Upper lobe of left lung (tissue), 6 donors: ENCODE data around the gene VAV2. TPM values are rescaled to one million over a fixed set of nuclear protein-coding genes. Genes with fewer than 3 reads are reported as not detected.
"Not testable (repeated sequence)": the region's sequence is repeated elsewhere in the genome, so short reads cannot be mapped to it uniquely, and the experiment has no call there.

Experiments used
- ATAC-seq, 2 donors: fragments of 200-7000 bp; cut with Tn5 transposase; one replicate each; pipeline ENCODE4 v1.9.1; 2022; ENCODE audit warnings: mild to moderate bottlenecking in 2 of 2, moderate library complexity in 2 of 2; ENCODE audit not compliant: low FRiP score in 2 of 2
- DNase-seq, 2 donors: peaks; one replicate each; pipeline ENCODE4 v3.0.0-alpha.2; 2019 to 2020
- H3K27ac ChIP-seq, 4 donors: fragments of 200-600 bp; sonication (generic); one replicate each; pipeline ENCODE4 v1.5.1; 2016 to 2019
- H3K27me3 ChIP-seq, 4 donors: fragments of 200-600 bp; sonication (generic); one replicate each; pipeline ENCODE4 v1.5.1; 2017 to 2019
- H3K36me3 ChIP-seq, 4 donors: fragments of 200-600 bp; sonication (generic); one replicate each; pipeline ENCODE4 v1.5.1; 2016 to 2019
- H3K4me1 ChIP-seq, 4 donors: fragments of 200-600 bp; sonication (generic); one replicate each; pipeline ENCODE4 v1.5.1; 2018 to 2019
- H3K4me3 ChIP-seq, 4 donors: fragments of 200-600 bp; sonication (generic); one replicate each; pipeline ENCODE4 v1.5.1; 2017 to 2019; ENCODE audit warnings: mild to moderate bottlenecking in 2 of 4, moderate library complexity in 1 of 4
- H3K9me3 ChIP-seq, 4 donors: fragments of 200-600 bp; sonication (generic); one replicate each; pipeline ENCODE4 v1.5.1; 2018 to 2019
- EP300 ChIP-seq, 4 donors: sonication (generic); formaldehyde crosslinking; IDR thresholded peaks; one replicate each; pipeline ENCODE4 v1.5.1; 2017; ENCODE audit warnings: antibody characterized with exemption in 4 of 4, control low read depth in 2 of 4
- POLR2A ChIP-seq, 4 donors: fragments of 450-650 bp; IDR thresholded peaks; one replicate each; pipeline ENCODE4 v1.5.1; 2016 to 2017; ENCODE audit warnings: antibody characterized with exemption in 4 of 4, mild to moderate bottlenecking in 2 of 4
- POLR2AphosphoS5 ChIP-seq, 2 donors: sonication (generic); formaldehyde crosslinking; IDR thresholded peaks; one replicate each; pipeline ENCODE4 v1.5.1; 2017; ENCODE audit warnings: antibody characterized with exemption in 2 of 2
- WGBS, 2 donors: methylation state at CpG; one replicate each; pipeline ENCODE4 v1.1.5; 2017 to 2018; 5-methylcytosine and 5-hydroxymethylcytosine counted together
- total RNA-seq, 6 donors: library from RNA; depleted of rRNA in 4 of 6; stranded (reverse); fragments of >200 nt in 4 of 6; gene quantifications; one replicate each; pipeline versions ENCODE4 v1.1.0 to v1.2.1, GENCODE V29; 2016 to 2021
- TF ChIP-seq, protein P1 (sequence below), 6 experiments: fragments of 450-650 bp in 4 of 6; fragments of 200-600 bp in 2 of 6; sonication (generic) in 2 of 6; IDR thresholded peaks; one replicate each; pipeline ENCODE4 v1.5.1; 2016 to 2019; ENCODE audit warnings: antibody characterized with exemption in 6 of 6
- donor health status: DM: no; HTN: no; CAD: no; lungs with moderate emphysema.
- donor health status: DM: no; HTN: yes; CAD: no; lungs with severe emphysema.

Gene VAV2
- total RNA-seq, 6 donors from 2014 or later: 12.0 to 38.8 (median 22.0) TPM

DNA sequence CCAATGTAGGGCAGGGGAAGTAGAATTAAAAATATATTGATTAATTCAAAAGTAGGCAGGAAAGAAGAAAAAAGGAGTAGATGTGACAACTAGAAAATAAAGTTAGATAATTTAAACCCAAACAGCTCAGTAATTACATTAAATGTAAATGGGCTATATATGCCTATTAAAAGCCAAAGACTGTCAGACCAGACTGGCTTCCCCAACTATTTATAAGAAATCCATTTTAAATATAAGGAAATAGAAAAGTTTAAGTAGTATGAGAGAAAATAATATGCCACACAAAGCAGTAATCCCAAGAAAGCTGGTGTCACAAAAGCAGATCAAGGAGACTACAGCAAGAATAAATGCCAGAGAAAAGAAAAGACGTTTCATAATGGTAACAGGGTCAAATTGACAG, 225.1 kb downstream of the VAV2 start:
- TF ChIP-seq EP300 (IDR thresholded peaks at IDR 0.05): no peak
- peaks cover 0 to 9% (median 7%) of the 10 kb centered on the region in 4 donors for H3K9me3 ChIP-seq
- H3K27me3 ChIP-seq: no peaks in the 10 kb centered on the region
- H3K4me3 ChIP-seq: no peak overlapping the region
- no peak overlapping the region for H3K27ac ChIP-seq
- ATAC-seq (no peak), DNase-seq (no peak)
- 90 to 92% methylated on average over 1 of the region's 1 CpG for WGBS, 2 donors
- no peaks in the 10 kb centered on the region for H3K4me1 ChIP-seq
- H3K36me3 ChIP-seq: peaks cover 0 to 72% (median 40%) of the 10 kb centered on the region in 4 donors

GRCh38 chr9:133766234-133766633, 225.9 kb downstream of the VAV2 start:
- not testable (repeated sequence) for H3K27me3 ChIP-seq, ATAC-seq, DNase-seq, H3K4me1 ChIP-seq, H3K9me3 ChIP-seq, H3K27ac ChIP-seq, H3K4me3 ChIP-seq
- WGBS, 2 donors: 83 to 92% methylated on average over 3 of the region's 3 CpGs
- peaks cover 0 to 64% (median 39%) of the 10 kb centered on the region in 4 donors for H3K36me3 ChIP-seq

- DNase-seq (peak; percentile 12 to 42), ATAC-seq (peak in 1 of 2 donors; percentile 28)
- 91 to 93% methylated on average over 17 to 26 of the region's 26 CpGs for WGBS, 2 donors
- Histone ChIP-seq H3K9me3 (peaks cover 0 to 9% (median 7%) of the 10 kb centered on the region in 4 donors), H3K4me3 (no peak overlapping the region), H3K27ac (no peak overlapping the region), H3K4me1 (no peaks in the 10 kb centered on the region), H3K27me3 (no peaks in the 10 kb centered on the region), H3K36me3 (peaks cover 0 to 40% (median 27%) of the 10 kb centered on the region in 4 donors)
- TF ChIP-seq, protein P1, sequence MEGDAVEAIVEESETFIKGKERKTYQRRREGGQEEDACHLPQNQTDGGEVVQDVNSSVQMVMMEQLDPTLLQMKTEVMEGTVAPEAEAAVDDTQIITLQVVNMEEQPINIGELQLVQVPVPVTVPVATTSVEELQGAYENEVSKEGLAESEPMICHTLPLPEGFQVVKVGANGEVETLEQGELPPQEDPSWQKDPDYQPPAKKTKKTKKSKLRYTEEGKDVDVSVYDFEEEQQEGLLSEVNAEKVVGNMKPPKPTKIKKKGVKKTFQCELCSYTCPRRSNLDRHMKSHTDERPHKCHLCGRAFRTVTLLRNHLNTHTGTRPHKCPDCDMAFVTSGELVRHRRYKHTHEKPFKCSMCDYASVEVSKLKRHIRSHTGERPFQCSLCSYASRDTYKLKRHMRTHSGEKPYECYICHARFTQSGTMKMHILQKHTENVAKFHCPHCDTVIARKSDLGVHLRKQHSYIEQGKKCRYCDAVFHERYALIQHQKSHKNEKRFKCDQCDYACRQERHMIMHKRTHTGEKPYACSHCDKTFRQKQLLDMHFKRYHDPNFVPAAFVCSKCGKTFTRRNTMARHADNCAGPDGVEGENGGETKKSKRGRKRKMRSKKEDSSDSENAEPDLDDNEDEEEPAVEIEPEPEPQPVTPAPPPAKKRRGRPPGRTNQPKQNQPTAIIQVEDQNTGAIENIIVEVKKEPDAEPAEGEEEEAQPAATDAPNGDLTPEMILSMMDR (IDR thresholded peaks at IDR 0.05): no peak
- TF ChIP-seq POLR2A (IDR thresholded peaks at IDR 0.05): no peak
- no peak for TF ChIP-seq POLR2AphosphoS5 (IDR thresholded peaks at IDR 0.05)
- no peak for TF ChIP-seq EP300 (IDR thresholded peaks at IDR 0.05)
Measured at GRCh38 chr9:133763272-133764183, 228.6 kb downstream of the VAV2 start.

DNA sequence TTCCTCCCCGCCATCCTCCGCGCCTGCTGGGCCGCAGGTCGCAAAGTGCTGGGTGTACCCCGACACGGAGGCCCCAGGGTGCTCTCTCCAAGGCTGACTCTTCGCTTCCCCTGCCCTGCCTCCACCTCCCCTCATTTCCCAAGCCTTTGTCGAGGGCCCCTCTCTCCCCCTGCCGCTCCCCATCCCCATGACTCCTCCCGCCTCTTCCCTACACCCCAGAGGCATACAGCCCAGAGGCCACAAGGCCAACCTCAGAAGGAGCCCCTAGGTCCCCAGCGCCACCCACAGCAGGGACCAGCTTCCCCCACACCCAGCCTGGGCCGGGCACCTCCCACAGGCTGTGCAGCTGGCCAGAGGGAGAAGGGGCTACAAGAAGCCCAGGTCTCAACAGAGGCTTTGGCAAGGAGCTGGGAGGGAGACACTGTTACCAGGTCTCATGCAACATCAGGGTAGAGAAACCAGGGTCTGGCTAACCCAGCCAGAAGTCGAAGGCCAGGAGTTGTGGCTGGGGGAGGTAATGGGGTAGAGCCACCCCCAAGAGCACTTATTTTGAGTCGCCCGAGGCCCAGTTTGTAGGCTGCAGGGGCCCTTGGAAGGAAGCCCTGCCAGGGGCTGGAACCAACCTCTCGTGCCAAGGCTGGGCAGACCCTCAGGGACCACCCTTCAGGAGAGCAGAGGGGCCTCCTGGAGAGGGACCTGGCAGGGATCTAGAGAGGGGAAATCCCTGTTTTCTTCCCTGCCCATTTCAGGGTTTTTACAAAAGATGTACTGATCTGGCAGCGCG, 229.4 kb downstream of the VAV2 start:
- Histone ChIP-seq H3K27ac (no peak overlapping the region), H3K9me3 (peaks cover 0 to 9% (median 7%) of the 10 kb centered on the region in 4 donors), H3K4me3 (no peak overlapping the region), H3K27me3 (no peaks in the 10 kb centered on the region), H3K4me1 (no peaks in the 10 kb centered on the region), H3K36me3 (peaks cover 0 to 32% (median 19%) of the 10 kb centered on the region in 4 donors)
- TF ChIP-seq, protein P1 (IDR thresholded peaks at IDR 0.05): no peak
- TF ChIP-seq POLR2A (IDR thresholded peaks at IDR 0.05) (no peak), EP300 (IDR thresholded peaks at IDR 0.05) (no peak), POLR2AphosphoS5 (IDR thresholded peaks at IDR 0.05) (no peak)
- ATAC-seq (no peak), DNase-seq (peak in 1 of 2 donors; percentile 45)
- 93 to 94% methylated on average over 15 to 17 of the region's 19 CpGs for WGBS, 2 donors

- no peaks in the 10 kb centered on the region for H3K27me3 ChIP-seq
- TF ChIP-seq, protein P1 (IDR thresholded peaks at IDR 0.05): no peak
- no peak for TF ChIP-seq EP300 (IDR thresholded peaks at IDR 0.05)
- TF ChIP-seq POLR2AphosphoS5 (IDR thresholded peaks at IDR 0.05): no peak
- TF ChIP-seq POLR2A (IDR thresholded peaks at IDR 0.05): no peak
- DNase-seq (no peak), ATAC-seq (no peak)
- H3K4me3 ChIP-seq: no peak overlapping the region
- peaks cover 0 to 23% (median 15%) of the 10 kb centered on the region in 4 donors for H3K36me3 ChIP-seq
- H3K4me1 ChIP-seq: no peaks in the 10 kb centered on the region
- no peak overlapping the region for H3K27ac ChIP-seq
- 96 to 98% methylated on average over 7 to 10 of the region's 11 CpGs for WGBS, 2 donors
- H3K9me3 ChIP-seq: no peaks in the 10 kb centered on the region
Measured at GRCh38 chr9:133761641-133762248, 230.4 kb downstream of the VAV2 start.
